ENCODE results near the gene IFT20.
"Not testable (repeated sequence)": the region's sequence is repeated elsewhere in the genome, so short reads cannot be mapped to it uniquely, and the experiment has no call there.

The IFT20 gene

DNA sequence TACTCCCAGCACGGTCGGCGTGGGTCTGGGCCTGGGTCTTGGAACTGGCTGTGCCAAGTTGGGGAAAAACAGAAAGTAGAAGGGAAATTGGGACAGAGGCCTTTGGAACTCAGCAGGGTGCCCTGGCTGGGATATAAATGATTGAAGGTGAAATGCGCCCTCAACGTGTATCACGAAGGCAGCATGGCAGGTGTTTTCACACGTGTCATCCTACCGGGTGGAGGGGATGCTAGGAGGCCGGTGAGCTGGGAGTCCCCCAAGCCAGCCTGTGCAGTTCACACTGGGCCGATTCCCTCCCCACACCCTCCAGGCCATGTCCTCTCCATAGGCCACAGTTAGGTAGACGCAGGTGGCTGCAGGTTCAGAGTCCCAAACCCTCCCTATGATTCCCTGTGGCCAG is 6.2 kb upstream of the IFT20 start:
- no peak for TF ChIP-seq ZFP30 (CRISPR knock-in tag; IDR thresholded peaks at IDR 0.05)
- TF ChIP-seq RARB (CRISPR knock-in tag; IDR thresholded peaks at IDR 0.05) = no peak
- TF ChIP-seq ZC3H10 (CRISPR knock-in tag; IDR thresholded peaks at IDR 0.05) = no peak
- no peak for TF ChIP-seq TCF4 (CRISPR knock-in tag; IDR thresholded peaks at IDR 0.05; ENCODE audit: borderline replicate concordance)
- TF ChIP-seq, protein P1, sequence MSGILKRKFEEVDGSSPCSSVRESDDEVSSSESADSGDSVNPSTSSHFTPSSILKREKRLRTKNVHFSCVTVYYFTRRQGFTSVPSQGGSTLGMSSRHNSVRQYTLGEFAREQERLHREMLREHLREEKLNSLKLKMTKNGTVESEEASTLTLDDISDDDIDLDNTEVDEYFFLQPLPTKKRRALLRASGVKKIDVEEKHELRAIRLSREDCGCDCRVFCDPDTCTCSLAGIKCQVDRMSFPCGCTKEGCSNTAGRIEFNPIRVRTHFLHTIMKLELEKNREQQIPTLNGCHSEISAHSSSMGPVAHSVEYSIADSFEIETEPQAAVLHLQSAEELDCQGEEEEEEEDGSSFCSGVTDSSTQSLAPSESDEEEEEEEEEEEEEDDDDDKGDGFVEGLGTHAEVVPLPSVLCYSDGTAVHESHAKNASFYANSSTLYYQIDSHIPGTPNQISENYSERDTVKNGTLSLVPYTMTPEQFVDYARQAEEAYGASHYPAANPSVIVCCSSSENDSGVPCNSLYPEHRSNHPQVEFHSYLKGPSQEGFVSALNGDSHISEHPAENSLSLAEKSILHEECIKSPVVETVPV (CRISPR knock-in tag; IDR thresholded peaks at IDR 0.05) = no peak
- no peak for TF ChIP-seq ZFP3 (CRISPR knock-in tag; IDR thresholded peaks at IDR 0.05)
- no peak for TF ChIP-seq TSHZ2 (CRISPR knock-in tag; IDR thresholded peaks at IDR 0.05)
- TF ChIP-seq POU6F1 (CRISPR knock-in tag; IDR thresholded peaks at IDR 0.05; ENCODE audit: borderline replicate concordance, low read depth) = no peak
- TF ChIP-seq PATZ1 (CRISPR knock-in tag; IDR thresholded peaks at IDR 0.05; ENCODE audit: borderline replicate concordance) = no peak
- no peak for ATAC-seq

DNA sequence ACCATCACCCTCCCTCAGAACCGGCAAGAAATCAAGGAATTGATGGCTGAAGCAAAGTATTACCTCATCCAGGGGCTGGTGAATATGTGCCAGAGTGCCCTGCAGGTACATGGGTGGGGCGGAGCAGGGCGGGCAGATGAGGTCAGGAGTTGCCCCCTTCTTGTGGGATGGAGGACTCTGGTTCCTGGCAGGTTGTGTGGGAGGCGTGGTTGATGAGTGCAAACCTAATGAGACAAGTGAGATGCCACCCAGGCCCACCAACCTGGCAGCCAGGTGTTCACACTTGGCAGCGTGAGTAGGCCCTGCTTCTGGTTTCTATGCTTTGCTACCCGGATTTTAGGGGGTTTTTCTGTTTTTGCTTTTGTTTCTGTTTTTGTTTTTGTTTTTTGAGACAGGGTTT is 5.1 kb upstream of the IFT20 start:
- no peak for TF ChIP-seq ZNF8 (CRISPR knock-in tag; IDR thresholded peaks at IDR 0.05)
- no peak for TF ChIP-seq OSR1 (CRISPR knock-in tag; IDR thresholded peaks at IDR 0.05)
- TF ChIP-seq PATZ1 (CRISPR knock-in tag; IDR thresholded peaks at IDR 0.05; ENCODE audit: borderline replicate concordance) = no peak
- TF ChIP-seq CSDC2 (CRISPR knock-in tag; IDR thresholded peaks at IDR 0.05) = no peak
- TF ChIP-seq ZFP30 (CRISPR knock-in tag; IDR thresholded peaks at IDR 0.05) = no peak
- no peak for TF ChIP-seq GLIS3 (CRISPR knock-in tag; IDR thresholded peaks at IDR 0.05)
- ATAC-seq = no peak

GRCh38 chr17:28339431-28339830 is 4.2 kb upstream of the IFT20 start:
- TF ChIP-seq ARNTL (CRISPR knock-in tag; IDR thresholded peaks at IDR 0.05; ENCODE audit: borderline replicate concordance, low read depth) (no peak), ZNF565 (CRISPR knock-in tag; conservative IDR thresholded peaks at IDR 0.05; ENCODE audit: low read depth) (no peak), PPARA (CRISPR knock-in tag; IDR thresholded peaks at IDR 0.05; ENCODE audit: borderline replicate concordance) (no peak), ESRRG (CRISPR knock-in tag; IDR thresholded peaks at IDR 0.05) (no peak), OSR1 (CRISPR knock-in tag; IDR thresholded peaks at IDR 0.05) (no peak), TCF4 (CRISPR knock-in tag; IDR thresholded peaks at IDR 0.05; ENCODE audit: borderline replicate concordance) (no peak), ZC3H10 (CRISPR knock-in tag; IDR thresholded peaks at IDR 0.05) (no peak), ZNF8 (CRISPR knock-in tag; IDR thresholded peaks at IDR 0.05) (no peak), RARB (CRISPR knock-in tag; IDR thresholded peaks at IDR 0.05) (no peak), ZFP3 (CRISPR knock-in tag; IDR thresholded peaks at IDR 0.05) (no peak), CSDC2 (CRISPR knock-in tag; IDR thresholded peaks at IDR 0.05) (no peak), TOX (CRISPR knock-in tag; IDR thresholded peaks at IDR 0.05; ENCODE audit: borderline replicate concordance) (no peak)
- TF ChIP-seq, protein P1 (CRISPR knock-in tag; IDR thresholded peaks at IDR 0.05) = no peak

DNA sequence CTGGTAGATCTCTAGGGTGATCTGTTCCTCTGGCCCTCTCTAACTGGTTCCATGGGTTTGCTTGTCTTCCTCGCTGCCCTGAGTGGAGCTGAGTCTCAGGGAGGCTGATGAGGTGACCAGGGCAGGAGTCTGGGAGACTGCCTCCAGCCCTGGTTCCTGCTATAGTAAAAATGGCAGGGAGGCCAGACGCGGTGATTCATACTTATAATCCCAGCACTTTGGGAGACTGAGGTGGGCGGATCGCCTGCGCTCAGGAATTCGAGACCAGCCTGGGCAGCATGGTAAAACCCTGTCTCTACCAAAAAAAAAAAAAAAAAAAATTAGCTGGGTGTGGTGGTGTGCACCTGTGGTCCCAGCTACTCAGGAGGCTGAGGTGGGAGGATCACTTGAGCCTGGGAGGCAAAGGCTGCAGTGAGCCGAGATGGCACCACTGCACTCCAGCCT is 3.5 kb upstream of the IFT20 start:
- ATAC-seq = not testable (repeated sequence)

More at GRCh38 chr17:28339431-28339830, 4.2 kb upstream of the IFT20 start:
- ATAC-seq = no peak

All from SK-N-SH treated with all-trans-retinoic acid at 6 μM for 48 hours (cell line).